MM.1S (cell line): Measurements from ENCODE around the gene SCAP.

Experiments used
- DNase-seq: peaks from one replicate; pipeline ENCODE4 v3.0.0-alpha.2; 2015
- H2AFZ ChIP-seq: fragments of 300-600 bp; sonication (generic); 2 replicates; pipeline ENCODE4 v1.6.0; 2016; ENCODE audit warnings: antibody characterized with exemption, low read length
- H3F3A ChIP-seq: fragments of 300-600 bp; sonication (generic); 2 replicates; pipeline ENCODE4 v1.6.1; 2016; ENCODE audit warnings: mild to moderate bottlenecking, antibody characterized with exemption, low read length, moderate library complexity, mixed read lengths; ENCODE audit not compliant: insufficient read depth
- H3K27ac ChIP-seq: fragments of 300-600 bp; sonication (generic); 2 replicates; pipeline ENCODE4 v1.5.1; 2016; ENCODE audit warnings: mild to moderate bottlenecking, low read length
- H3K27me3 ChIP-seq: fragments of 300-600 bp; sonication (generic); replicated peaks from 2 replicates; pipeline ENCODE4 v1.6.0; 2016; ENCODE audit warnings: low read length; ENCODE audit not compliant: insufficient read depth
- H3K36me3 ChIP-seq: fragments of 300-600 bp; sonication (generic); replicated peaks from 2 replicates; pipeline ENCODE4 v1.6.1; 2016; ENCODE audit warnings: mild to moderate bottlenecking, low read length, mixed read lengths; ENCODE audit not compliant: insufficient read depth
- H3K4me1 ChIP-seq: fragments of 300-600 bp; sonication (generic); 2 replicates; pipeline ENCODE4 v1.6.1; 2016; ENCODE audit warnings: low read length, mixed read lengths
- H3K4me2 ChIP-seq: fragments of 300-600 bp; sonication (generic); 2 replicates; pipeline ENCODE4 v1.6.0; 2016; ENCODE audit warnings: low read depth, low read length
- H3K4me3 ChIP-seq: fragments of 300-600 bp; sonication (generic); 2 replicates; pipeline ENCODE4 v1.5.1; 2016; ENCODE audit warnings: low read length, mixed read lengths
- H3K79me2 ChIP-seq: fragments of 300-600 bp; sonication (generic); 2 replicates; pipeline ENCODE4 v1.6.1; 2016; ENCODE audit warnings: mixed run types, low read length, mixed read lengths
- H3K9ac ChIP-seq: fragments of 300-600 bp; sonication (generic); 2 replicates; pipeline ENCODE4 v1.6.1; 2016; ENCODE audit warnings: low read length, mixed read lengths
- H3K9me2 ChIP-seq: fragments of 300-600 bp; sonication (generic); replicated peaks from 2 replicates; pipeline ENCODE4 v1.6.1; 2016; ENCODE audit warnings: mild to moderate bottlenecking, low read length, mixed read lengths; ENCODE audit not compliant: insufficient read depth
- H3K9me3 ChIP-seq: fragments of 300-600 bp; sonication (generic); replicated peaks from 2 replicates; pipeline ENCODE4 v1.6.1; 2016; ENCODE audit warnings: mild to moderate bottlenecking, low read length, mixed read lengths; ENCODE audit not compliant: insufficient read depth
- H4K20me1 ChIP-seq: fragments of 300-600 bp; sonication (generic); 2 replicates; pipeline ENCODE4 v1.6.1; 2016; ENCODE audit warnings: mild to moderate bottlenecking, low read length, moderate library complexity, mixed read lengths; ENCODE audit not compliant: insufficient read depth
- CTCF ChIP-seq: fragments of 300-600 bp; sonication (generic); IDR thresholded peaks from 2 replicates; pipeline ENCODE4 v1.5.1; 2016; ENCODE audit warnings: antibody characterized with exemption, low read length, mixed read lengths
- EZH2 ChIP-seq: fragments of 300-600 bp; sonication (generic); optimal IDR thresholded peaks from 2 replicates; pipeline ENCODE3; 2017; ENCODE audit warnings: low read depth, mild to moderate bottlenecking, antibody characterized with exemption, low read length, mixed read lengths
- EZH2phosphoT487 ChIP-seq: fragments of 300-600 bp; sonication (generic); IDR thresholded peaks from 2 replicates; pipeline ENCODE4 v1.6.1; 2018; ENCODE audit warnings: antibody characterized with exemption, low read length

SCAP gene

GRCh38 chr3:47423548-47424145 is 52.1 kb downstream of the SCAP start:
- Histone ChIP-seq H3F3A (peaks cover 2% of the 10 kb centered on the region; the same call in 1 of the 2 replicates), H2AFZ (no peak overlapping the region), H3K79me2 (no peaks in the 10 kb centered on the region), H3K36me3 (no peaks in the 10 kb centered on the region), H3K4me2 (no peak overlapping the region), H3K27ac (no peak overlapping the region), H3K9ac (no peak overlapping the region), H3K27me3 (no peaks in the 10 kb centered on the region), H3K9me3 (no peaks in the 10 kb centered on the region), H3K4me1 (peaks cover 7% of the 10 kb centered on the region; the same call in 1 of the 2 replicates), H3K9me2 (no peaks in the 10 kb centered on the region), H3K4me3 (no peak overlapping the region), H4K20me1 (no peaks in the 10 kb centered on the region)
- no peak for TF ChIP-seq EZH2phosphoT487
- no peak for TF ChIP-seq CTCF
- TF ChIP-seq EZH2, result no peak
- no peak for DNase-seq

- Histone ChIP-seq H3F3A (peaks cover 2% of the 10 kb centered on the region; the same call in 1 of the 2 replicates), H3K36me3 (no peaks in the 10 kb centered on the region), H3K9me3 (no peaks in the 10 kb centered on the region), H3K9me2 (no peaks in the 10 kb centered on the region), H3K27me3 (no peaks in the 10 kb centered on the region), H3K4me1 (peaks cover 7% of the 10 kb centered on the region; the same call in 1 of the 2 replicates), H4K20me1 (no peaks in the 10 kb centered on the region), H3K9ac (no peak overlapping the region), H3K27ac (no peak overlapping the region), H2AFZ (no peak overlapping the region), H3K79me2 (no peaks in the 10 kb centered on the region), H3K4me3 (no peak overlapping the region), H3K4me2 (no peak overlapping the region)
- TF ChIP-seq EZH2 (no peak), CTCF (no peak), EZH2phosphoT487 (no peak)
- no peak for DNase-seq
Measured at GRCh38 chr3:47422743-47423142, 53.0 kb downstream of the SCAP start.

- H3K4me2 ChIP-seq, result peak overlapping the region; percentile 47; the same call in 1 of the 2 replicates
- DNase-seq, result no peak
- no peaks in the 10 kb centered on the region for H3K9me3 ChIP-seq
- H3K4me3 ChIP-seq, result no peak overlapping the region
- H2AFZ ChIP-seq, result no peak overlapping the region
- TF ChIP-seq EZH2phosphoT487 (no peak), CTCF (peak; percentile 20)
- H4K20me1 ChIP-seq, result no peaks in the 10 kb centered on the region
- H3K4me1 ChIP-seq, result peaks cover 7% of the 10 kb centered on the region; the same call in 1 of the 2 replicates
- H3K27me3 ChIP-seq, result no peaks in the 10 kb centered on the region
- H3K27ac ChIP-seq, result no peak overlapping the region
- H3F3A ChIP-seq, result peaks cover 2% of the 10 kb centered on the region; the same call in 1 of the 2 replicates
- H3K9ac ChIP-seq, result no peak overlapping the region
- H3K79me2 ChIP-seq, result no peaks in the 10 kb centered on the region
- no peaks in the 10 kb centered on the region for H3K36me3 ChIP-seq
- H3K9me2 ChIP-seq, result no peaks in the 10 kb centered on the region
Measured at GRCh38 chr3:47421741-47422649, 53.7 kb downstream of the SCAP start.
